Measurements from ENCODE around the gene ARHGAP31. TPM values are rescaled to one million over a fixed set of nuclear protein-coding genes. Genes with fewer than 3 reads are reported as not detected.

Gene ARHGAP31
- total and polyA plus RNA-seq, 10 of the 15 experiments (the other 5 are each of a cell fraction or from before 2014, with no cell fraction given), result 0.97 to 29.8 (median 10.3) TPM

GRCh38 chr3:119293871-119294695 is at the start of gene ARHGAP31 (continued):
- TF ChIP-seq MAX (IDR thresholded peaks at IDR 0.05; ENCODE audit: low read depth, low read length) (no peak; the same call in none of the 2 replicates), HDAC2 (IDR thresholded peaks at IDR 0.05) (no peak), RUNX3 (IDR thresholded peaks at IDR 0.05; ENCODE audit: low read length) (peak; percentile 79), NR2F1 (conservative IDR thresholded peaks at IDR 0.05) (peak; percentile 16; the same call in 1 of the 2 replicates), ZBTB4 (CRISPR knock-in tag; IDR thresholded peaks at IDR 0.05) (no peak), BCL3 (IDR thresholded peaks at IDR 0.05; ENCODE audit: borderline replicate concordance, insufficient read depth, low read depth, low read length, poor library complexity, severe bottlenecking) (no peak), ZBTB40 (IDR thresholded peaks at IDR 0.05; ENCODE audit: borderline replicate concordance) (no peak), FOXK2 (IDR thresholded peaks at IDR 0.05) (no peak), CEBPZ (IDR thresholded peaks at IDR 0.05; ENCODE audit: low read depth, low read length) (no peak), IRF5 (IDR thresholded peaks at IDR 0.05; ENCODE audit: borderline replicate concordance) (peak; percentile 81; the same call in 1 of the 2 replicates), HSF1 (IDR thresholded peaks at IDR 0.05; ENCODE audit: low read depth, low read length) (no peak), FOXM1 (IDR thresholded peaks at IDR 0.05; ENCODE audit: low read depth, low read length) (no peak)
